ENCODE measurements around the gene TMEM244. TPM values are rescaled to one million over a fixed set of nuclear protein-coding genes. Genes with fewer than 3 reads are reported as not detected.

Gene TMEM244
- total and polyA plus RNA-seq, 7 donors = not detected

DNA sequence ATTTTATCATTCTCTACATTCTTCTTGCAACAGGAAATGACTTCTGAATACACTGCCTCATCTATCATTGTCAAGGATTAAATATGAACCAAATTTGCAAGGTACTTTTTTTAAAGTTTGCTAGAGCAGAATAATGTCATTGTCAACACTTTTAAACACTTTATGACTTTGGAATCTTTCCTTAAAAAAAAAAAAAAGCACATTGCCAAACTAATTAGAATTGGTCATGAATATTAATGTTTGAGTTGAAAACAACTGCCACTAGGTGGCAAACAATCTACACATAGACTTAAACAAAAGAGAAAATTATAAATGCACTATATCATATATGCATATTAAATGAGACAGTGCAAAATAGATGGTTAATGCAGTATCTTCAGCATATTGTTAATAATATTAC is 32.5 kb upstream of the TMEM244 start:
- intact Hi-C loops (cut with DNase I) = loop anchor here (2.0 kb wide), 1 partner anchor 127 kb away; no protein-coding TSS in a partner anchor
- Histone ChIP-seq H3K27ac (no peak overlapping the region), H3K4me1 (no peaks in the 10 kb centered on the region), H3K36me3 (no peaks in the 10 kb centered on the region), H3K9me3 (no peaks in the 10 kb centered on the region), H3K4me3 (no peak overlapping the region), H3K27me3 (no peaks in the 10 kb centered on the region)
- no peak for DNase-seq
- no peak for TF ChIP-seq POLR2A (IDR thresholded peaks at IDR 0.05)
- TF ChIP-seq, protein P1, sequence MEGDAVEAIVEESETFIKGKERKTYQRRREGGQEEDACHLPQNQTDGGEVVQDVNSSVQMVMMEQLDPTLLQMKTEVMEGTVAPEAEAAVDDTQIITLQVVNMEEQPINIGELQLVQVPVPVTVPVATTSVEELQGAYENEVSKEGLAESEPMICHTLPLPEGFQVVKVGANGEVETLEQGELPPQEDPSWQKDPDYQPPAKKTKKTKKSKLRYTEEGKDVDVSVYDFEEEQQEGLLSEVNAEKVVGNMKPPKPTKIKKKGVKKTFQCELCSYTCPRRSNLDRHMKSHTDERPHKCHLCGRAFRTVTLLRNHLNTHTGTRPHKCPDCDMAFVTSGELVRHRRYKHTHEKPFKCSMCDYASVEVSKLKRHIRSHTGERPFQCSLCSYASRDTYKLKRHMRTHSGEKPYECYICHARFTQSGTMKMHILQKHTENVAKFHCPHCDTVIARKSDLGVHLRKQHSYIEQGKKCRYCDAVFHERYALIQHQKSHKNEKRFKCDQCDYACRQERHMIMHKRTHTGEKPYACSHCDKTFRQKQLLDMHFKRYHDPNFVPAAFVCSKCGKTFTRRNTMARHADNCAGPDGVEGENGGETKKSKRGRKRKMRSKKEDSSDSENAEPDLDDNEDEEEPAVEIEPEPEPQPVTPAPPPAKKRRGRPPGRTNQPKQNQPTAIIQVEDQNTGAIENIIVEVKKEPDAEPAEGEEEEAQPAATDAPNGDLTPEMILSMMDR (IDR thresholded peaks at IDR 0.05) = no peak
- TF ChIP-seq EP300 (IDR thresholded peaks at IDR 0.05) = no peak
- TF ChIP-seq POLR2AphosphoS5 (IDR thresholded peaks at IDR 0.05) = no peak

DNA sequence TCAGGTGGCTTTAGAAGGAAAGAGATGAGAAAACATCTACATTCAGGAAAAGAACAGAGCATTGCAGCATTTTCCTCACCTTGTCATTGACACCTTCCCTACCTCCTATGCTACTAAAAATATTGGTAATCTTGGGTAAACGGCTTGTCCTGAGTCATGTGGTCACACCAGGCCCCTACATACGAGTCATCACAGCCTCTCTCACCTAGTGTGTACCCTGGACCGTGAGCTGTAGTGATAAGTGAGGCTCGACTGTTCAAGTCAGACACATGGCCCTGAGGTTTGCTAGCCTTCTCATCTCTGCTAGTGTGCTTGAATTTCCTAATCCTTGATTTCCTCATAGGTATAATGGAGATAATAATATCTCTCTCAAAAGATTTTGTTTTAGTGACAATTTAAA is 29.6 kb upstream of the TMEM244 start:
- Histone ChIP-seq H3K4me3 (no peak overlapping the region), H3K27me3 (no peaks in the 10 kb centered on the region), H3K4me1 (no peaks in the 10 kb centered on the region), H3K36me3 (no peaks in the 10 kb centered on the region), H3K9me3 (no peaks in the 10 kb centered on the region), H3K27ac (no peak overlapping the region)
- no peak for DNase-seq
- 47 to 72% methylated on average over 4 of the region's 4 CpGs for WGBS, 2 donors
- TF ChIP-seq EP300 (IDR thresholded peaks at IDR 0.05) (no peak), POLR2AphosphoS5 (IDR thresholded peaks at IDR 0.05) (no peak), POLR2A (IDR thresholded peaks at IDR 0.05) (no peak)
- TF ChIP-seq, protein P1 (IDR thresholded peaks at IDR 0.05) = no peak
- intact Hi-C loops (cut with DNase I) = no loop called here

DNA sequence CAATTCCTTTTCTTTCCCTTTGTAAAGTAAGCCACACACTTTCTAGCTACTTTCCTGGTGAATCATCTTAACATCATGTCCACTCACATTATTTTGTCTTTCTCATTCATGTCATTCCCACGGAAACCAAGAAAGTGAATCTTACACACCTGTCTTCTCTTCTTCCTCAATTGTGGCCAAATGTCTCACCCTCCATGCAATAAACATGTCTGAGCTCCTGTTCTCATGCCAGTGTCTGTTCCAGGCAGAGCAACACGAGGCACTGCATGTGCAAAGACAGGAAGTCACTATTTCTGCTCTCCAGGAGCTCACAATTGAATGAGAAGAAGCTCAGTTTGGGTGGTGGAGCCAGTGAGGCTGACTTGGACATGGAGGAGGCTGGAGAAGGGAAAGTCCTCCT is 29.0 kb upstream of the TMEM244 start:
- no peak for DNase-seq
- no peak for TF ChIP-seq POLR2A (IDR thresholded peaks at IDR 0.05)
- TF ChIP-seq EP300 (IDR thresholded peaks at IDR 0.05) = no peak
- TF ChIP-seq, protein P1 (IDR thresholded peaks at IDR 0.05) = no peak
- no peak for TF ChIP-seq POLR2AphosphoS5 (IDR thresholded peaks at IDR 0.05)
- Histone ChIP-seq H3K27ac (no peak overlapping the region), H3K27me3 (no peaks in the 10 kb centered on the region), H3K4me1 (no peaks in the 10 kb centered on the region), H3K4me3 (no peak overlapping the region), H3K36me3 (no peaks in the 10 kb centered on the region), H3K9me3 (no peaks in the 10 kb centered on the region)
- intact Hi-C loops (cut with DNase I) = no loop called here
- 29 to 50% methylated on average over 2 of the region's 2 CpGs for WGBS, 2 donors

DNA sequence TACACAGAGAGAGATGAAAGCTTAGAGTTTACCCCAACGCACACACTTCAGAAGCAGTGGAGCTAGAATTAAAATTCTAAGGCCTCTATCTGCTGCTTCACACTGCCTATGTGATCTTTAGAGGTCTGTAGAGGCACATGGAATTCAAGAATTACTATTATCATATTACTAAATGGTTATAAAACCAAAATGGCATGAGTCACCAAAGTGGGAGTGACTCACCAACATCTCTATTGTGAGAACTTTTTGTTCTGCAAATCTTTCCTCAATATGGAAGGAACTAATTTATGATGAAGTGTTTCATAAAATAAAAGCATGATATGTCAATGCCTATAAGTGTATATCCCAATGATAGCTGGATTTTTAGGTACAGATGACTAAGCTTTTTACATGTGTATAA is 28.5 kb upstream of the TMEM244 start:
- DNase-seq = no peak
- Histone ChIP-seq H3K4me3 (no peak overlapping the region), H3K9me3 (no peaks in the 10 kb centered on the region), H3K36me3 (no peaks in the 10 kb centered on the region), H3K27me3 (no peaks in the 10 kb centered on the region), H3K4me1 (no peaks in the 10 kb centered on the region), H3K27ac (no peak overlapping the region)
- no peak for TF ChIP-seq POLR2AphosphoS5 (IDR thresholded peaks at IDR 0.05)
- TF ChIP-seq, protein P1 (IDR thresholded peaks at IDR 0.05) = no peak
- no peak for TF ChIP-seq EP300 (IDR thresholded peaks at IDR 0.05)
- TF ChIP-seq POLR2A (IDR thresholded peaks at IDR 0.05) = no peak
- intact Hi-C loops (cut with DNase I) = no loop called here
- 89 to 92% methylated on average over 1 of the region's 1 CpG for WGBS, 2 donors

DNA sequence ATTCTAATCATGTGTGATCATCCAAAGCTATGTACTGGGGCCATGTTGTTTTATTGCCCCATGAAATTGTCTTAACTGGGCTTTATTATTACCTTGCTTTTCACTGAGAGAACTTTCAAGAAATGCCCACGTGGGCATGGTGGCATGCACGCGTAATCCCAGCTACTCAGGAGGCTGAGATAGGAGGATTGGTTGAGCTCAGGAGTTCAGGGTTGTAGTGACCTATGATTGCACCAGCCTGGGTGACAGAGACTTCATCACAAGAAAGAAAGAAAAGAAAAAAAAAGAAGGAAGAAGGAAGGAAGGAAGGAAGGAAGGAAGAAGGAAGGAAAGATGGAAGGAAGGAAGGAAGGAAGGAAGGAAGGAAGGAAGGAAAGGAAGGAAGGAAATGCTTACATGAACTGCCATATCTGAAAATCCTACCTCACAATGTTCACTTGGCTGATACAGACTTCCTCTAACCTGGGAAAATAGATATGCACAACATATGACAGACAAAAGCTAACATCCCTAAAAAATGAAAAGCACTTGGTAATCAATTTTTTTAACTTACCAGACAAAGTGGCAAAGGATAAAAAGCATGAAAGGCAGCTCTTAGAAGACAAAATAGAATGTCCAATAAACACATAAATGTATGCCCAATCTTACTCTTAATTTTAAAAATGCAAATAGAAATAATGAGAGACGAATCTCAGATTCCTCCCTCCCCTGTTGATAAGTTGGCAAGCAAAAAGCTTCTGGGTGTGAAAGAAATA is 25.5 kb upstream of the TMEM244 start:
- no peaks in the 10 kb centered on the region for H3K27me3 ChIP-seq
- 73 to 82% methylated on average over 4 of the region's 4 CpGs for WGBS, 2 donors
- no peaks in the 10 kb centered on the region for H3K36me3 ChIP-seq
- intact Hi-C loops (cut with DNase I) = no loop called here
- H3K4me3 ChIP-seq = no peak overlapping the region
- H3K4me1 ChIP-seq = no peaks in the 10 kb centered on the region
- TF ChIP-seq POLR2AphosphoS5 (IDR thresholded peaks at IDR 0.05) (no peak), EP300 (IDR thresholded peaks at IDR 0.05) (no peak), POLR2A (IDR thresholded peaks at IDR 0.05) (no peak)
- TF ChIP-seq, protein P1 (IDR thresholded peaks at IDR 0.05) = no peak
- H3K9me3 ChIP-seq = no peaks in the 10 kb centered on the region
- DNase-seq = no peak
- no peak overlapping the region for H3K27ac ChIP-seq
